H1 (cell line): ENCODE data around the gene SMLR1. TPM values are rescaled to one million over a fixed set of nuclear protein-coding genes. Genes with fewer than 3 reads are reported as not detected.

Source experiments
- CTCF ChIA-PET: fragments of 300-600 bp; sonication (Branson Sonifier 250); formaldehyde crosslinking; loops from one replicate; lab custom pipeline; 2021; ENCODE audit not compliant: partially characterized antibody; lab: Charles Lee
- POLR2A ChIA-PET: fragments of 300-600 bp; sonication (Branson Sonifier 250); formaldehyde crosslinking; loops from one replicate; lab custom pipeline; 2021; ENCODE audit warnings: inconsistent platforms; ENCODE audit not compliant: partially characterized antibody; lab: Charles Lee
- DNase-seq, 2 experiments: peaks; one replicate each; pipeline versions ENCODE4 v3.0.0 to v3.0.0-alpha.2; 2010 to 2022; ENCODE audit warnings: low spot score in 2 of 2, low read depth in 1 of 2, mixed read lengths in 1 of 2
- FAIRE-seq: peaks from 2 replicates; lab custom pipeline; 2011; peaks lifted over from hg19 to GRCh38; lab: Jason Lieb, UNC
- H2AFZ ChIP-seq: 2 replicates; pipeline ENCODE4 v1.8.1; 2012; ENCODE audit warnings: low read length, inconsistent platforms
- H2AK5ac ChIP-seq: 2 replicates; pipeline ENCODE4 v1.6.1; 2013; ENCODE audit warnings: low read depth, low read length
- H2BK120ac ChIP-seq: replicated peaks from 2 replicates; pipeline ENCODE3; 2013; ENCODE audit warnings: low read depth, low read length, inconsistent platforms
- H2BK12ac ChIP-seq: 2 replicates; pipeline ENCODE4 v1.6.1; 2013; ENCODE audit warnings: low read depth, low read length
- H2BK15ac ChIP-seq: 2 replicates; pipeline ENCODE4 v1.6.1; 2013; ENCODE audit warnings: low read length
- H2BK20ac ChIP-seq: 2 replicates; pipeline ENCODE4 v1.6.1; 2013; ENCODE audit warnings: low read length
- H2BK5ac ChIP-seq: 2 replicates; pipeline ENCODE4 v1.6.1; 2013; ENCODE audit warnings: low read depth, low read length
- H3K14ac ChIP-seq: 2 replicates; pipeline ENCODE4 v1.6.1; 2013; ENCODE audit warnings: inconsistent platforms; ENCODE audit not compliant: insufficient read length
- H3K18ac ChIP-seq: 2 replicates; pipeline ENCODE4 v1.6.1; 2013; ENCODE audit warnings: low read length; ENCODE audit errors: extremely low read depth
- H3K23ac ChIP-seq: 2 replicates; pipeline ENCODE4 v1.6.1; 2013; ENCODE audit warnings: inconsistent platforms; ENCODE audit not compliant: insufficient read length
- H3K23me2 ChIP-seq: 2 replicates; pipeline ENCODE4 v1.6.1; 2013; ENCODE audit warnings: low read depth, low read length
- H3K27ac ChIP-seq: 2 replicates; pipeline ENCODE4 v1.6.1; 2011; ENCODE audit warnings: low read depth, low read length, inconsistent platforms
- H3K27me3 ChIP-seq, 4 experiments: replicated peaks in 1 of 4; 1 replicate in 1 of 4; 2 replicates in 3 of 4; pipeline versions ENCODE4 v1.6.1 to v1.8.1; 2011 to 2013; ENCODE audit warnings: low read length in 3 of 4, mild to moderate bottlenecking in 3 of 4, inconsistent platforms in 2 of 4, mixed read lengths in 2 of 4, moderate library complexity in 1 of 4; ENCODE audit not compliant: control insufficient read depth in 3 of 4, insufficient read depth in 3 of 4; ENCODE audit errors: extremely low read depth in 1 of 4
- H3K36me3 ChIP-seq, 4 experiments: 2 replicates each; pipeline versions ENCODE4 v1.6.1 to v1.8.1; 2011 to 2013; ENCODE audit warnings: mild to moderate bottlenecking in 4 of 4, low read length in 3 of 4, moderate library complexity in 2 of 4, control low read depth in 1 of 4, inconsistent platforms in 1 of 4; ENCODE audit not compliant: insufficient read depth in 4 of 4, control insufficient read depth in 2 of 4
- H3K4ac ChIP-seq: replicated peaks from 2 replicates; pipeline ENCODE3; 2013; ENCODE audit warnings: low read length, low read depth, mixed read lengths, inconsistent platforms; ENCODE audit not compliant: insufficient read length
- H3K4me1 ChIP-seq, 4 experiments: replicated peaks in 1 of 4; 1 replicate in 1 of 4; 2 replicates in 3 of 4; pipeline versions ENCODE4 v1.6.1 to v1.8.1; 2011 to 2013; ENCODE audit warnings: low read length in 3 of 4, inconsistent platforms in 2 of 4, mixed read lengths in 1 of 4; ENCODE audit not compliant: insufficient read depth in 4 of 4, control insufficient read depth in 3 of 4
- H3K4me2 ChIP-seq, 2 experiments: 2 replicates each; pipeline versions ENCODE4 v1.6.1 to v1.8.1; 2011 to 2013; ENCODE audit warnings: low read depth in 2 of 2, low read length in 2 of 2, control low read depth in 1 of 2, inconsistent platforms in 1 of 2, mild to moderate bottlenecking in 1 of 2; ENCODE audit not compliant: insufficient read depth in 1 of 2
- H3K4me3 ChIP-seq, 4 experiments: fragments of 200-600, 300-600 bp in 1 of 4; sonication (generic), shearing (Covaris generic), sonication (Bioruptor Twin) in 1 of 4; 2 replicates each; pipeline versions ENCODE4 v1.5.1 to v1.8.1; 2011 to 2016; ENCODE audit warnings: low read length in 4 of 4, low read depth in 3 of 4, control low read depth in 2 of 4, inconsistent platforms in 2 of 4, mild to moderate bottlenecking in 2 of 4, mixed read lengths in 1 of 4, moderate library complexity in 1 of 4; ENCODE audit not compliant: insufficient read depth in 2 of 4; ENCODE audit errors: extremely low read depth in 1 of 4
- H3K56ac ChIP-seq: replicated peaks from 2 replicates; pipeline ENCODE3; 2013; ENCODE audit warnings: low read depth, mild to moderate bottlenecking, mixed read lengths, low read length, inconsistent platforms; ENCODE audit not compliant: insufficient read length
- H3K79me1 ChIP-seq: 2 replicates; pipeline ENCODE4 v1.6.1; 2013; ENCODE audit warnings: low read depth, low read length, control low read depth
- H3K79me2 ChIP-seq, 2 experiments: 2 replicates each; pipeline versions ENCODE4 v1.6.1 to v1.8.1; 2012 to 2013; ENCODE audit warnings: low read length in 2 of 2, mild to moderate bottlenecking in 2 of 2, inconsistent platforms in 1 of 2; ENCODE audit not compliant: insufficient read depth in 2 of 2, control insufficient read depth in 1 of 2
- H3K9ac ChIP-seq, 4 experiments: replicated peaks in 1 of 4; 1 replicate in 1 of 4; 2 replicates in 3 of 4; pipeline versions ENCODE4 v1.6.1 to v1.8.1; 2011 to 2013; ENCODE audit warnings: low read depth in 3 of 4, low read length in 3 of 4, control low read depth in 2 of 4, mild to moderate bottlenecking in 2 of 4, moderate library complexity in 2 of 4, inconsistent platforms in 1 of 4; ENCODE audit errors: extremely low read depth in 1 of 4
- H3K9me3 ChIP-seq, 2 experiments: 2 replicates each; pipeline versions ENCODE4 v1.6.1 to v1.8.1; 2012 to 2013; ENCODE audit warnings: mild to moderate bottlenecking in 2 of 2, moderate library complexity in 2 of 2, control low read depth in 1 of 2, inconsistent platforms in 1 of 2, low read depth in 1 of 2, low read length in 1 of 2, mixed read lengths in 1 of 2; ENCODE audit not compliant: insufficient read depth in 2 of 2
- H4K20me1 ChIP-seq, 2 experiments: replicated peaks in 1 of 2; 2 replicates each; pipeline versions ENCODE3 to v1.8.1; 2011 to 2013; ENCODE audit warnings: inconsistent platforms in 2 of 2, low read length in 2 of 2, mild to moderate bottlenecking in 1 of 2; ENCODE audit not compliant: insufficient read depth in 2 of 2, control insufficient read depth in 1 of 2
- H4K5ac ChIP-seq: 2 replicates; pipeline ENCODE4 v1.6.1; 2013; ENCODE audit warnings: low read length, low read depth, mixed read lengths, inconsistent platforms; ENCODE audit not compliant: insufficient read length
- H4K8ac ChIP-seq: 2 replicates; pipeline ENCODE4 v1.8.0; 2013; ENCODE audit warnings: mild to moderate bottlenecking, moderate library complexity, low read length, inconsistent platforms; ENCODE audit not compliant: insufficient read depth; ENCODE audit errors: extremely low read depth
- H4K91ac ChIP-seq: replicated peaks from 2 replicates; pipeline ENCODE3; 2013; ENCODE audit warnings: low read length, mixed read lengths, inconsistent platforms; ENCODE audit not compliant: insufficient read length
- BRCA1 ChIP-seq: IDR thresholded peaks from 2 replicates; pipeline ENCODE4 v1.6.1; 2012; ENCODE audit warnings: low read depth, low read length, improper control_type of control experiment
- SP2 ChIP-seq: IDR thresholded peaks from 2 replicates; pipeline ENCODE4 v1.6.1; 2012; ENCODE audit warnings: mild to moderate bottlenecking, low read length, inconsistent platforms
- SRF ChIP-seq: IDR thresholded peaks from 2 replicates; pipeline ENCODE4 v1.6.1; 2011; ENCODE audit warnings: mild to moderate bottlenecking, low read depth, low read length, moderate library complexity
- WGBS, 2 experiments: shearing (Covaris generic) in 1 of 2; methylation state at CpG; one replicate each; pipeline versions ENCODE4 v1.1.6 to v1.1.7; 2013 to 2015; ENCODE audit warnings: low lambda C conversion rate in 2 of 2, mixed read lengths in 2 of 2, inconsistent platforms in 1 of 2, low coverage in 1 of 2, missing lambda C conversion rate in 1 of 2; ENCODE audit not compliant: insufficient replicate concordance in 2 of 2, insufficient coverage in 1 of 2, insufficient read length in 1 of 2; ENCODE audit errors: extremely low coverage in 1 of 2, missing lambda C conversion rate in 1 of 2; 5-methylcytosine and 5-hydroxymethylcytosine counted together
- polyA plus RNA-seq, 7 experiments: library from polyadenylated mRNA; depleted of rRNA in 3 of 7; stranded (reverse) in 5 of 7; unstranded in 2 of 7; fragments of >200 nt in 5 of 7; fragments of 200-250 nt in 2 of 7; gene quantifications; 1 replicate in 5 of 7; 2 replicates in 1 of 7; 4 replicates in 1 of 7; pipeline versions ENCODE4 v1.2.1 to v1.2.3, GENCODE V29; 2011 to 2013; ENCODE audit warnings: missing spikeins in 2 of 7, mixed read lengths in 2 of 7
- total RNA-seq: library from RNA; stranded (reverse); fragmentation: NEBNext Ultra II Directional; extraction: Animal tissue kit (Norgen Biotek cat#: 25700); gene quantifications from 2 replicates; pipeline ENCODE4 v1.2.1, GENCODE V29; 2021

SMLR1 gene
- total and polyA plus RNA-seq, 2 of the 8 experiments (the other 6 are each of a cell fraction or from before 2014, with no cell fraction given) = not detected

- Histone ChIP-seq H3K79me1 (no peaks in the 10 kb centered on the region), H4K91ac (no peak overlapping the region), H2BK20ac (no peak overlapping the region), H3K56ac (no peak overlapping the region), H4K8ac (no peak overlapping the region), H2BK15ac (no peak overlapping the region), H2BK12ac (no peak overlapping the region), H3K36me3 (no peaks in the 10 kb centered on the region), H2AFZ (no peak overlapping the region), H3K18ac (no peak overlapping the region), H3K79me2 (no peaks in the 10 kb centered on the region), H3K9ac (no peak overlapping the region), H3K4me2 (no peak overlapping the region), H3K4me1 (no peaks in the 10 kb centered on the region), H4K5ac (no peak overlapping the region), H3K9me3 (no peaks in the 10 kb centered on the region), H2BK5ac (no peak overlapping the region), H3K4me3 (no peak overlapping the region), H3K4ac (no peak overlapping the region), H3K23me2 (no peaks in the 10 kb centered on the region), H4K20me1 (no peaks in the 10 kb centered on the region), H3K14ac (no peak overlapping the region), H3K27ac (no peak overlapping the region), H2BK120ac (no peak overlapping the region), H3K23ac (no peak overlapping the region), H2AK5ac (no peak overlapping the region), H3K27me3 (no peaks in the 10 kb centered on the region)
- 87% methylated on average over 2 of the region's 2 CpGs; no CpG with 5 or more reads in 1 of the 2 experiments for WGBS, 2 experiments
- ChIA-PET POLR2A (no interaction called here), CTCF (interaction anchor here (1.2 kb wide), 1 partner anchor 23 kb away, joined by 3 read pairs; no protein-coding TSS in a partner anchor)
- FAIRE-seq (no peak), DNase-seq (no peak)
- no peak for TF ChIP-seq SP2
- TF ChIP-seq SRF = no peak
- no peak for TF ChIP-seq BRCA1
These were observed 43.6 kb upstream of the SMLR1 start for GRCh38 chr6:130783416-130784107.
